Epithelial cell of esophagus (primary cell): Measurements from ENCODE around the gene EAPP.

Source experiments
- DNase-seq: peaks from one replicate; pipeline ENCODE4 v3.0.0; 2010; ENCODE audit warnings: low read depth
- H3K4me3 ChIP-seq: 2 replicates; pipeline ENCODE4 v1.5.1; 2011; ENCODE audit warnings: mild to moderate bottlenecking, low read length, control low read depth
- TF ChIP-seq, protein P1 (sequence below): IDR thresholded peaks from 2 replicates; pipeline ENCODE4 v1.5.1; 2011; ENCODE audit warnings: low read depth, mild to moderate bottlenecking, low read length, control low read depth, inconsistent platforms; ENCODE audit not compliant: insufficient read depth; ENCODE audit errors: missing control alignments

EAPP gene, protein sequence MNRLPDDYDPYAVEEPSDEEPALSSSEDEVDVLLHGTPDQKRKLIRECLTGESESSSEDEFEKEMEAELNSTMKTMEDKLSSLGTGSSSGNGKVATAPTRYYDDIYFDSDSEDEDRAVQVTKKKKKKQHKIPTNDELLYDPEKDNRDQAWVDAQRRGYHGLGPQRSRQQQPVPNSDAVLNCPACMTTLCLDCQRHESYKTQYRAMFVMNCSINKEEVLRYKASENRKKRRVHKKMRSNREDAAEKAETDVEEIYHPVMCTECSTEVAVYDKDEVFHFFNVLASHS

DNA sequence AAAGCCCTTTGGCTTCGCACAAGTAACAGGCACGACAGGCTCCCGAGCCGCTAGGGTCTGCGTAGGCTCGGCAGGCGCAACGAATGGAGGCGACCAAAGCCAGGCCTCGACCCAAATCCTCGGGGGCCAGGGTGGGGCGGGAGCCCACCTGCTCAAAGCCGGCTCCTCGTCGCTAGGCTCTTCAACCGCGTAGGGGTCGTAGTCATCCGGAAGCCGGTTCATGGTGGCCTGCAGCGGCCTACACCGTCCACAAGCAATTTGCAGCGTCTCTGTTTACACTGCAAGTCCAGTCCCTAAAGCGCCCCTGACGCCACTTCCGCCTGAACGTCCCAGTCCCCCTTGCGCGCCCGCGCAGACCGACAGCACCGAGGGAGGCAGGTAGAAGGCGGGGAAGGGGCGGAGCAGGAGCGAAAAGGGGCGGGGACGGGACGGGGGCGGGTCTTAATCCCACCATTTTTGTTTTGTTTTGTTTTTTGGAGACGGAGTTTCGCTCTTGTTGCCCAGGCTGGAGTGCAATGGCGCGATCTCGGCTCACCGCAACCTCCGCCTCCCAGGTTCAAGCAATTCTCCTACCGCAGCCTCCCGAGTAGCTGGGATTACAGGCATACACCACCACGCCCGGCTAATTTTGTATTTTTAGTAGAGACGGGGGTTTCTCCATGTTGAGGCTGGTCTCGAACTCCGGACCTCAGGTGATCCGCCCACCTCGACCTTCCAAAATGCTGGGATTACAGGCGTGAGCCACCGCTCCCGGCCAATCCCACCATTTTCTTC, at the start of gene EAPP:
EAPP (minus strand) TSS at position 295 of the 774 bp plus-strand sequence; CDS start at position 222, 73 bp downstream.
- DNase-seq = peak; percentile 98
- peak within 1 kb of the TSS; percentile 93 for H3K4me3 ChIP-seq
- TF ChIP-seq, protein P1, sequence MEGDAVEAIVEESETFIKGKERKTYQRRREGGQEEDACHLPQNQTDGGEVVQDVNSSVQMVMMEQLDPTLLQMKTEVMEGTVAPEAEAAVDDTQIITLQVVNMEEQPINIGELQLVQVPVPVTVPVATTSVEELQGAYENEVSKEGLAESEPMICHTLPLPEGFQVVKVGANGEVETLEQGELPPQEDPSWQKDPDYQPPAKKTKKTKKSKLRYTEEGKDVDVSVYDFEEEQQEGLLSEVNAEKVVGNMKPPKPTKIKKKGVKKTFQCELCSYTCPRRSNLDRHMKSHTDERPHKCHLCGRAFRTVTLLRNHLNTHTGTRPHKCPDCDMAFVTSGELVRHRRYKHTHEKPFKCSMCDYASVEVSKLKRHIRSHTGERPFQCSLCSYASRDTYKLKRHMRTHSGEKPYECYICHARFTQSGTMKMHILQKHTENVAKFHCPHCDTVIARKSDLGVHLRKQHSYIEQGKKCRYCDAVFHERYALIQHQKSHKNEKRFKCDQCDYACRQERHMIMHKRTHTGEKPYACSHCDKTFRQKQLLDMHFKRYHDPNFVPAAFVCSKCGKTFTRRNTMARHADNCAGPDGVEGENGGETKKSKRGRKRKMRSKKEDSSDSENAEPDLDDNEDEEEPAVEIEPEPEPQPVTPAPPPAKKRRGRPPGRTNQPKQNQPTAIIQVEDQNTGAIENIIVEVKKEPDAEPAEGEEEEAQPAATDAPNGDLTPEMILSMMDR = no peak

DNA sequence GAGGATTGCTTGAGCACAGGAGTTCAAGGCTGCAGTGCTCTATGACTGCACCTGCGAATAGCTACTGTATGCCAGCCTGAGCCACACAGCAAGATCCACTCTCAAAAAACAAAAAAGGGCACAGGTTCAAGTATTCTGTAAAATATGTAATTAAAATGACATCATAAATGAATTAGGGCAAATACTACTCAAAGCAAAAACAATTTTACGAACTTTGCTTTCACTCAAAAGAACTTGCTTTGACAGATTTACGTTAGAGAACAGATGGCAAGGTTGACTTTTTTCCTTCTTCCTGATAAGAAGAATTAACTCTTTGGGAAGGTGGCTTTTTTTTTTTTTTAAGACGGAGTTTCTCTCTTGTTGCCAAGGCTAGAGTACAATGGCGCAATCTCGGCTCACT, 44.0 kb upstream of the EAPP start:
- TF ChIP-seq, protein P1 = no peak
- no peak for DNase-seq
- H3K4me3 ChIP-seq = no peak overlapping the region

DNA sequence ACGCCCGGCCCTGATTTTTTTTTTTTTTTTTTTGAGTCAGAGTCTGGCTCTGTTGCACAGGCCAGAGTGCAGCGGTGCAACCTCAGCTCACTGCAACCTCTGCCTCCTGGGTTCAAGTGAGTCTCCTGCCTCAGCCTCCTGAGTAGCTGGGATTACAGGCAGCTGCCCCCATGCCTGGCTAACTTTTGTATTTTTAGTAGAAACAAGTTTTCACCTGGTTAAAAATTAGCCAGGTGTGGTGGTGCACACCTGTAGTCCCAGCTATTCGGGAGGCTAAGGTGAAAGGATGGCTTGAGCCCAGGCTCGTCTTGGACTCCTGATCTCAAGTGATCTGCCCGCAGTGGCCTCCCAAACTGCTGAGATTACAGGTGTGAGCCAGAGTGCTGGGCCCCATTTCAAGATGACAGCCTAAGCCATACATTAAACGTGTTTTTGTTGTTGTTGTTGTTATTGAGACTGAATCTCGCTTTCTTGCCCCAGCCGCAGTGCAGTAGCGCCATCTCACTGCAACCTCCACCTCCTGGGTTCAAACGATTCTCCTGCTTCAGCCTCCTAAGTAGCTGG, 42.7 kb upstream of the EAPP start:
- DNase-seq = no peak
- TF ChIP-seq, protein P1 = no peak
- H3K4me3 ChIP-seq = no peak overlapping the region

DNA sequence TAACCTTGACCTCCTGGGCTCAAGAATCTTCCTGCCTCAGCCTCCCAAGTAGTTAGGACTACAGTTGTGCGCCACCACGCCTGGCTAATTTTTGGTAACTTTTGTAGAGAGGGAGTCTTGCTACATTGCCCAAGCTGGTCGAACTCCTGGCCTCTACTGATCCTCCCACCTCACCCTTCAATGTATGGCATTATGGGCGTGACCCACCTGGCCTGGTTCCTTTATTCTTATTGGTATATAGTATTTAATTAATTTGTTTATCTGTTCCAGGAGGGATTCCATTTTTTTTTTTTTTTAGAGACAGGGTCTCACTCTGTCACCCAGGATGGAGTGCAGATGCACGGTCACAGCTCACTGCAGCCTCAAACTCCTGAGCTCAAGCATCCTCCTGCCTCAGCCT, 40.9 kb upstream of the EAPP start:
- TF ChIP-seq, protein P1 = no peak
- DNase-seq = no peak
- no peak overlapping the region for H3K4me3 ChIP-seq

DNA sequence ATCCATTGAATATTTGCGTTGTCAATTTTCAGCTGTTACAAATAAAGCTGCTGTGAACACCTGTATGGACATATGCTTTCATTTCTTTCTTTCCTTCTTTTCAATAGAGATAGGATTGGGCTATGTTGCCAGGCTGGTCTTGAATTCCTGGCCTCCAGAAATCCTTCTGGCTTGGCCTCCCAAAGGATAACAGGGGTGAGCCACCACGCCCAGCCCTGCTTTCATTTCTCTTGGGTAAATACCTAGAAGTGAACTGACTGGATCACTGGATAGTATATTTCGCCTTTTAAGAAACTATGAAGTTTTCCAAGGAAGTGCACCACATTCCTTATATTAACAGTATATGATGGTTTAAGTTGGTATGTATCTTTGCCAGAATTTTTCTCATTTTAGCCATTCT, 32.3 kb upstream of the EAPP start:
- H3K4me3 ChIP-seq = no peak overlapping the region
- TF ChIP-seq, protein P1 = no peak
- DNase-seq = no peak

DNA sequence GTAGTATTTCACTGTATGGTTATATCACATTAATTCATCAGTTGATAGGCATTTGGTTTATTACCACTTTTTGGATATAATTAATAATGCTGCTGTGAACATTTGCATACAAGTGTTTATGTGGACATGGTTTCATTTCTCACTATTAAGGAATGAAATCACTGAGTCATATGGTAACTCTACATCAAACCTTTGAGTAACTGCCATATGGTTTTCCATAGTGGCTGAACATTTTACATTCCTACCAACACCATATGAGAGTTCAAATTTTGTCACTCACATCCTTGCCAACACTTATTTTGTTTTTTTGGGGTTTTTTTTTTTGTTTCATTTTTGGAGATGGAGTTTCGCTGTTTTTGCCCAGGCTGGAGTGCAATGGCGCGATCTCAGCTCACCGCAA, 30.2 kb upstream of the EAPP start:
- no peak for DNase-seq
- H3K4me3 ChIP-seq = no peak overlapping the region
- TF ChIP-seq, protein P1 = no peak
